ENCODE measurements around the gene STPG1.

Gene STPG1

DNA sequence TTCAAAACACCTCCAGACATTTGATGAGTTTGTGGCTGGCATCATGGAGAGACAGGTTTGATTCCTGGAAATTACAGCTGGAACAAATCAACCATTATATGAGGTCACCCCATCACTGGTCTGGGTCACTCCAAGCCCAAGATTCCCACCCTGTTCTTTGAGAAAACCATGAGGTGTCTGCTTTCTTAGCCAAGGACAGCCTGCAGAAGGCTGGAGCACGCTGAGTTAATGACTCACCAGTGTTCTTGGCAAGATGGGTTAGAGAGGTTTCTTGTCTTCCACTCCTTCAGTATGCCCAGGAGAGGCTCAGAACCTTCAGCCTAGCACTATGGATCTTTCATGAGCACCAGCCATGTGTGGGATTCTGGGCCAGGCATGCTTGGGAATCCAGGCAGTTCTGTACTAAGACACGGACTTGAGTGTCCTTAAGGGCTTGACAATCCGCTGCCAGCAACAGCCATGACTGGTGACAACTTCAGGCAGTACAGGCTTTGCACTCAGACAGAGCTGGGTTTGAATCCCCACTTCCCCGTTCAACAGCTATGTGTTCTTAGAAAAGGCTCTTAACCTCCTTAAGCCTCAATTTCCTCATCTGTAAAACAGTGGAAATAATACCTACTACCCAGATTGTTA is 50.5 kb downstream of the STPG1 start:
- Histone ChIP-seq H3K4me3 (no peak overlapping the region), H3K27ac (no peak overlapping the region), H4K20me1 (no peaks in the 10 kb centered on the region), H3K27me3 (no peaks in the 10 kb centered on the region), H3K4me1 (no peaks in the 10 kb centered on the region), H3K36me3 (no peaks in the 10 kb centered on the region), H3K9ac (no peak overlapping the region), H3K9me3 (no peaks in the 10 kb centered on the region), H3K4me2 (no peak overlapping the region)
- TF ChIP-seq Cebpa-rat (IDR thresholded peaks at IDR 0.05): no peak

DNA sequence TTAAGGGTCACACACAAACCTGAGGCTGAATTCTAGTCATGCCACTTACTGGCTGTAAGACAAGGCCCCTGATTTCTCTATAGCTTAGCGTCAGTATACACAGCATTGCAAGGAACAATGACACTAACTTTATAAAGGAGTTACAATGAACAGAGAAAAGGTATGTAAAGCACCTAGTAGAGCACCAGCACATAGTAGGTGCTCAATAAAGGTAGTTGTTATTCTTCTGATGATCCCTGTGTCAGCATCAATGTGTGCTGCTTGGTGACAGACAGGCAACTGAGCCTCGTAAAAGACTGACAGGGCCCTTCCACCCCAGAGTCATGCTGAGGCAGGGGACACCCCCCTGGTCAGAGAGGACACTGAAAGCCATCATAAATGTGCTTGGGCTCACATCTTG is 51.2 kb downstream of the STPG1 start:
- H3K27ac ChIP-seq: no peak overlapping the region
- H3K4me2 ChIP-seq: no peak overlapping the region
- no peak for TF ChIP-seq Cebpa-rat (IDR thresholded peaks at IDR 0.05)

DNA sequence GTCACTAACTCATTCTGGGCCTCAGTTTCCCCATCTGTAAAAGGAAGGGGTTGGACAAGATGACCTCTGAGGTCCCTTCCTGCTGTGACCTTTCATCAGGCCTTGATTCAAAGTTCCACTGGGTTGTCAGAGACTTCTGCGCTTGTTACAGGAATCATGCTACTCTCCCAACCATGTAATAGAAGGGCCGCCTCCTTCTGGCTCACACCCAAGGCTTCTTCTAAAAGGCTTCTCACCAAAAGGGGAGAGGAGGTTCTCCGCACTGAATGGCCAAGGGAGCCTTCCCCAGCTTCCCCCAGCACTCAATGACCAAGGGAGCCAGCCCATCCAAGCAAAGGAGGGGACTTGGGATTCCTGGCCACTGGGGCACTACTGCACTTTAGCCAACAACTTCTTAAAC is 51.8 kb downstream of the STPG1 start:
- no peak overlapping the region for H3K9ac ChIP-seq
- H3K4me1 ChIP-seq: no peaks in the 10 kb centered on the region
- no peaks in the 10 kb centered on the region for H3K36me3 ChIP-seq
- H3K4me2 ChIP-seq: no peak overlapping the region
- H3K27me3 ChIP-seq: no peaks in the 10 kb centered on the region
- no peak for TF ChIP-seq Cebpa-rat (IDR thresholded peaks at IDR 0.05)
- H3K4me3 ChIP-seq: no peak overlapping the region
- no peaks in the 10 kb centered on the region for H4K20me1 ChIP-seq
- H3K9me3 ChIP-seq: no peaks in the 10 kb centered on the region
- H3K27ac ChIP-seq: no peak overlapping the region

More for the DNA sequence above, 51.2 kb downstream of the STPG1 start:
- Histone ChIP-seq H3K4me1 (no peaks in the 10 kb centered on the region), H3K9me3 (no peaks in the 10 kb centered on the region), H4K20me1 (no peaks in the 10 kb centered on the region), H3K9ac (no peak overlapping the region), H3K27me3 (no peaks in the 10 kb centered on the region), H3K4me3 (no peak overlapping the region), H3K36me3 (no peaks in the 10 kb centered on the region)

DNA sequence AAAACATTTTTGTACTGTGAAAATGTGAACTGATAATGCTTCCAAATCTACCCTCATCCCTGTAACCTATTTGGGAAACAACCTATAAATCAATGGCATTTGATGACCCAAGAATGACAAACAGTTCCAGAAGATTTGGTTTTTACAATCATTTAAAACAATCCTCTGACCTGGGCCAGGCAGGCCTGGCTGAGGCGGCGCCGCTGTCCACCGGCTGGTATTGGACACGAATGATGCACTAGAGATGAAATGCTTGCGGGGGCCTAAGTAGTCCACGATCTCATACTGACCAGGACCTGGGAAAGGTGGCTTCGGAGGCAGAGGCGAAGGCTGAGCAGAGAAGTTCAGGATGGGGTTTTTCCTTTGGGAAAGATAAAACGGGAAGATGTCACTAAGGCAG is 52.9 kb downstream of the STPG1 start:
- H3K4me3 ChIP-seq: no peak overlapping the region
- no peak overlapping the region for H3K9ac ChIP-seq
- H3K27me3 ChIP-seq: no peaks in the 10 kb centered on the region
- no peaks in the 10 kb centered on the region for H3K9me3 ChIP-seq
- no peaks in the 10 kb centered on the region for H3K36me3 ChIP-seq
- no peak overlapping the region for H3K4me2 ChIP-seq
- H3K4me1 ChIP-seq: no peaks in the 10 kb centered on the region
- H4K20me1 ChIP-seq: no peaks in the 10 kb centered on the region
- H3K27ac ChIP-seq: no peak overlapping the region
- TF ChIP-seq Cebpa-rat (IDR thresholded peaks at IDR 0.05): no peak

DNA sequence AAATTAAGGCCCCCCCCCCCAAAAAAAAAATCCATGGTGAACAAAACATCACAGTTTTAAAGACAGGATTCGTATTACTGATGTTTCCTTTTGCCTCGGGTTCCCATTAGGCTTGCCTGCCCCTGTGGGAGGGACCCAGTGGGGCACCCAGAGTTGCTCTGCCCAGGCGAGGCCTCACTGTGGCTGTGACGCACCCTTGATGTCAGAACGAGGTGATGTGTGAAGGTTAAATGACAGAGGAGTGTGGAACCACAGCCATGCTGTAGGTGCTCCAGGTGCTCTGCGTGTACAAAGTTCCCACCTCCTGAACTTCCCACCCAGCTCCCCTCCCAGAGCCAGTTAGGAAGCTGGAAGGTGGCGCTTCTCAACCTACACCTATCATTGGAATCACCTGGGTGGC is 56.5 kb downstream of the STPG1 start:
- no peaks in the 10 kb centered on the region for H3K36me3 ChIP-seq
- H3K9ac ChIP-seq: no peak overlapping the region
- H3K27me3 ChIP-seq: no peaks in the 10 kb centered on the region
- no peak overlapping the region for H3K27ac ChIP-seq
- no peak overlapping the region for H3K4me2 ChIP-seq
- peaks cover 8% of the 10 kb centered on the region for H3K4me1 ChIP-seq
- H3K9me3 ChIP-seq: no peaks in the 10 kb centered on the region
- no peak for TF ChIP-seq Cebpa-rat (IDR thresholded peaks at IDR 0.05)
- H4K20me1 ChIP-seq: no peaks in the 10 kb centered on the region
- no peak overlapping the region for H3K4me3 ChIP-seq

DNA sequence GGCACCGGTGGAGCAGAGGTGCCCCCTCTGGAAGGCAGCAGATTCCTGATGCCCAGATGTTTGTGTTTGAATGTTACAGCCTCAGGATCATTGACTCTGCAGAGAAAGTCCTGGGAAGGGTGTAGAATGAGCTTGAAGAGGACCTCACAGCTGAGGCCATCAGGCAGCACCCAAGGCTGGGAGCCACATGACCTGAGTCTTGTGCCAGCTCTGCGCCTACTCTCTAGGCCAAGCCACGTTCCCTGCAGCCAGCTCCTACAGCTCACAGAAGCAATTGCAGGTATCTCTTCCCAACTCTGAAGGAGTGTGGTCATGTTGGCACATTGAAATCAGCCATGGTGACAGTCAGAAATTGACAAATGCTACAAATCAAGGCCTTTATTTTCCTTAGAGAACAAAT is 58.1 kb downstream of the STPG1 start:
- Histone ChIP-seq H3K9ac (no peak overlapping the region), H3K36me3 (no peaks in the 10 kb centered on the region), H3K27ac (no peak overlapping the region), H3K27me3 (no peaks in the 10 kb centered on the region), H3K4me1 (peaks cover 21% of the 10 kb centered on the region), H3K4me3 (no peak overlapping the region), H3K4me2 (no peak overlapping the region), H4K20me1 (no peaks in the 10 kb centered on the region), H3K9me3 (no peaks in the 10 kb centered on the region)
- no peak for TF ChIP-seq Cebpa-rat (IDR thresholded peaks at IDR 0.05)

DNA sequence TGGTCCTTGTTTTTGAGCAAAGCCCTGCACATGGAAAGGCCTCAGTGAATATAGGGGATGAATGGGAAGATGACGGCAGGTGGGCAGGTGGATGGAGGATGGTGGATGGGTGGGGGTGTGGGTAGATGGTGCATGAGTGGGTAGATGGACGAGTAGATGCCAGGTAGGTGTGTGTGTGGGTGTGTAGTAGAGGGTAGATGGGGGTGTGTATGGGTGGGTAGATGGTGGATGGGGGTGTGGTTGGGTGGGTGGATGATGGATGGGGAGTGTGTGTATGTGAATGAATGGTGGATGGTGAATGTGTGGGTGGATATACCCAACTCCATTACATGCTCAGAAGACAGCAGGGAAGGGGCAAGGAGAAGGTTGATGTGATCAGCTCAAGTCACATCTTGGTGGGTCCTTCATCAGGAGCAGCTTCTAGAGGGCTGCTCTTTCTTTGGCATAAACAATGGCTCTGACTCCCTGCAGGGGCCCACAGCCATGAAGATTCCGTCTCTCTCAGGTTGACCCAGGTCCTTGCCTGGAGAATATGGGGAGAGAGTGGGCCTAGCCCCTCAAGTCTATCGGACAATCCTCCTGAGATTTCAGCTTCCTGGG is 60.2 kb downstream of the STPG1 start:
- H3K9me3 ChIP-seq: no peaks in the 10 kb centered on the region
- peaks cover 23% of the 10 kb centered on the region for H3K4me1 ChIP-seq
- H3K36me3 ChIP-seq: no peaks in the 10 kb centered on the region
- no peak overlapping the region for H3K4me2 ChIP-seq
- H3K9ac ChIP-seq: no peak overlapping the region
- no peak overlapping the region for H3K4me3 ChIP-seq
- no peak overlapping the region for H3K27ac ChIP-seq
- no peaks in the 10 kb centered on the region for H3K27me3 ChIP-seq
- no peak for TF ChIP-seq Cebpa-rat (IDR thresholded peaks at IDR 0.05)
- H4K20me1 ChIP-seq: no peaks in the 10 kb centered on the region

DNA sequence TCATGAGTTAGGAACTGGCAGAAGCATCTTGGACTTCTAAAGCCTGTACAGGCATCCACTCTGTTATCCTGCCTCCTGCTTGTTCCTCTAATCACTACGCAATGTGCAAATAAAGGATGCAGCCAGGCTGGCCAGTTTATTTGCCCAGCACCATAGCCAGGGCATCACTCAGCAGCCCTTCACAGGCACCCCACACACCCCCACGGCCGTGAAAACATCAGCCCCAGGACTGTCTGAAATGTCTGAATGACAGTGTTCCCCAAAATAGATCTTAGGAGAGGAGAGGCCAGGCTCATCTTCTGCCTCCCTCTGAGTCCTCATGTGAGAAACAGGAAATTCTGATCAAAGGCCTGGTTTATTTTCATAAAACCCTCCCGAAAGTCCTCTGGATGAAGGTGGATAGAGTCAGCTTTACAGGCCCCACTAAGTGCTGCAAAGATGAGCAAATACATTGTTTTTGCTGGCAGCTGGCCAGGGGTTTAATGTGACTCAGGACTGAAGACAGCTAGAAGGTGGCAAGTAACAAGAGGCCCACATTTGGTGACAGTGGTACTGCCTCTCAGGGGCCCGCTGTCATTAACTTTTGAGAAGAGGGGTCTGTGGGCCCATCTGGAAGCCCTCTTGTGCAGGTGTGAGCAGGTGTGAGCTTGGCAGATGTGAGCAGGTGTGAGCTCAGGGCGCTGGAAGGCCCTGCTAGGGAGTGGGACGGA is 61.5 kb downstream of the STPG1 start:
- no peak for TF ChIP-seq Cebpa-rat (IDR thresholded peaks at IDR 0.05)
- Histone ChIP-seq H3K9me3 (no peaks in the 10 kb centered on the region), H3K4me2 (peak overlapping the region; percentile 66), H3K4me1 (peaks cover 35% of the 10 kb centered on the region), H3K9ac (no peak overlapping the region; the same call in 1 of the 2 replicates), H3K4me3 (no peak overlapping the region), H3K27me3 (no peaks in the 10 kb centered on the region), H3K36me3 (no peaks in the 10 kb centered on the region), H3K27ac (no peak overlapping the region), H4K20me1 (no peaks in the 10 kb centered on the region)

DNA sequence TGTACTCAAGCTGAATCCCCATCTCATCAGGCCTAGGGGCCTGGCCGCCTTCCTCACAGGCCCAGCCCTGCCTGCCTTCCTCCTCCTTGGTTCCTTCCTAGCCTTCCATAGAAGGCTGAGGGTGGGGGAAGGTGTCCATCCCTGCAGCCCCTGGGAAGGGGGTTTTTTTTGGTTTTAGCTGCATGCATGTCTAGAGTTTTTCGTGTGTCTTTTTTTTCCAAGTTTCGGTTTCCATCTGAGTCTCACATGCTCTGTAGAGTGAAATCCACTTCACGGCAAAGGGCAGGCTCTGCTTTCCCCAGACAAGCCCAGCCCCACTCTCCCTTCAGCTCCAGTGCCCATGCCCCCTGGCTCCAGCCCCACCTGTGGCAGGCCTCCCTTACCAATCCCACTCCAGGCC is 62.3 kb downstream of the STPG1 start:
- Histone ChIP-seq H3K4me1 (peaks cover 35% of the 10 kb centered on the region), H3K9ac (no peak overlapping the region), H3K4me2 (no peak overlapping the region; the same call in 1 of the 2 replicates), H3K36me3 (no peaks in the 10 kb centered on the region), H3K27ac (no peak overlapping the region), H3K9me3 (no peaks in the 10 kb centered on the region), H4K20me1 (no peaks in the 10 kb centered on the region), H3K4me3 (no peak overlapping the region), H3K27me3 (no peaks in the 10 kb centered on the region)
- TF ChIP-seq Cebpa-rat (IDR thresholded peaks at IDR 0.05): no peak

DNA sequence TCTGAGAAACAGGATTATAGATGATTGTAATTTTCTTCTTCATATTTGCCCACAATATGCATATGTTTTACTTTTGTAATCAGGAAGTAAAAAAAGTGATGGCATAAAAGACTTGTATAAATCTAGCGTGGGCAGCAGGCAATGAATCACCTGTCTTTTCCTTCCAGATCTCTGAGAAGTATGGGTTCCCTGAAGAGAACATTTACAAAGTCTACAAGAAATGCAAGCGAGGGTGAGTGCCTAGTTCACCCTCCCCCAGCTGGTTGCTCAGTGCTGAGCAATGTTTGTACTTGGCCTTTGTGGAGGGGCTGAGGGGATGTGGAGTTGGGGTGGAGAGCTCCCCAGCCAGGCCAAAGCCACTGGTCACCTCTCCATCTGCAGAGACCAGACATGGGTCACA is 63.7 kb downstream of the STPG1 start:
- peaks cover 35% of the 10 kb centered on the region for H3K4me1 ChIP-seq
- H3K4me3 ChIP-seq: no peak overlapping the region
- H3K9ac ChIP-seq: no peak overlapping the region
- TF ChIP-seq Cebpa-rat (IDR thresholded peaks at IDR 0.05): no peak
- no peaks in the 10 kb centered on the region for H4K20me1 ChIP-seq
- no peak overlapping the region for H3K4me2 ChIP-seq
- H3K27ac ChIP-seq: no peak overlapping the region
- H3K27me3 ChIP-seq: no peaks in the 10 kb centered on the region
- no peaks in the 10 kb centered on the region for H3K36me3 ChIP-seq
- H3K9me3 ChIP-seq: no peaks in the 10 kb centered on the region

Measured in BLaER1 (cell line).